ENCODE results near the gene KHDC4. TPM values are rescaled to one million over a fixed set of nuclear protein-coding genes. Genes with fewer than 3 reads are reported as not detected.

Gene KHDC4
- total RNA-seq, 2 experiments from 2014 or later, result 56.6 to 60.8 TPM

- ChIA-PET CTCF (interaction anchor here (0.8 to 1.4 kb wide), 3 partner anchors 39 to 113 kb away, joined by 4 to 8 read pairs (median 4); partner anchors contain the start of gene UBQLN4), POLR2A (interaction anchor here (0.9 to 1.8 kb wide), 8 partner anchors 9 to 65 kb away, joined by 3 to 13 read pairs (median 4); partner anchors contain the start of gene ARHGEF2)
- peak overlapping the region; percentile 9 to 43 for H3K27ac ChIP-seq (ENCODE audit: low read depth in 1 of 2, low read length in 2 of 2)
- Mint-ChIP-seq H3K27me3 (no peaks in the 10 kb centered on the region), H3K4me3 (peak overlapping the region; percentile 10), H3K27ac (peak overlapping the region; percentile 72), H3K4me1 (ENCODE audit: low read depth) (peaks cover 42% of the 10 kb centered on the region), H3K9me3 (no peaks in the 10 kb centered on the region), H3K36me3 (ENCODE audit: low read depth) (no peaks in the 10 kb centered on the region)
- no peak overlapping the region for H3K4me3 ChIP-seq (ENCODE audit: low read length)
- H3K9me3 ChIP-seq (ENCODE audit: control insufficient read depth in 1 of 2, insufficient read depth in 1 of 2, low read length in 2 of 2), result no peaks in the 10 kb centered on the region
- ATAC-seq (ENCODE audit: poor library complexity) (peak; percentile 43), DNase-seq (peak in 2 of 14 experiments; percentile 14 to 27)
- peaks cover 51% of the 10 kb centered on the region for H3K4me1 ChIP-seq (ENCODE audit: insufficient read depth, low read length)
- intact Hi-C loops (cut with DNase I, micrococcal nuclease), result no loop called here
- H3K27me3 ChIP-seq (ENCODE audit: control insufficient read depth in 1 of 2, insufficient read depth in 2 of 2, low read length in 2 of 2), result no peaks in the 10 kb centered on the region
- H3K36me3 ChIP-seq (ENCODE audit: insufficient read depth, low read length), result no peaks in the 10 kb centered on the region
- TF ChIP-seq CTCF (IDR thresholded peaks at IDR 0.05), result no peak
Observed at GRCh38 chr1:155940482-155940992, 6.3 kb upstream of the KHDC4 start.

GRCh38 chr1:155938220-155938627 lies 4.0 kb upstream of the KHDC4 start:
- CTCF ChIA-PET, result interaction anchor here (0.6 to 2.0 kb wide), 9 partner anchors 17 to 1718 kb away, joined by 3 to 15 read pairs (median 5); partner anchors contain the start of gene UBAP2L
- H3K4me3 ChIP-seq (ENCODE audit: low read length), result no peak overlapping the region
- Mint-ChIP-seq H3K27ac (peak overlapping the region; percentile 55), H3K9me3 (no peaks in the 10 kb centered on the region), H3K4me3 (peak overlapping the region; percentile 43), H3K36me3 (ENCODE audit: low read depth) (no peaks in the 10 kb centered on the region), H3K4me1 (ENCODE audit: low read depth) (peaks cover 31% of the 10 kb centered on the region), H3K27me3 (no peaks in the 10 kb centered on the region)
- peaks cover 51% of the 10 kb centered on the region for H3K4me1 ChIP-seq (ENCODE audit: insufficient read depth, low read length)
- POLR2A ChIA-PET, result interaction anchor here (0.6 to 1.6 kb wide), 10 partner anchors 8 to 51 kb away, joined by 3 to 10 read pairs (median 5); partner anchors contain the start of gene ARHGEF2
- peaks cover 4% of the 10 kb centered on the region for H3K36me3 ChIP-seq (ENCODE audit: insufficient read depth, low read length)
- TF ChIP-seq CTCF (IDR thresholded peaks at IDR 0.05), result peak; percentile 72
- H3K27me3 ChIP-seq (ENCODE audit: control insufficient read depth in 1 of 2, insufficient read depth in 2 of 2, low read length in 2 of 2), result no peaks in the 10 kb centered on the region
- intact Hi-C loops (cut with DNase I, micrococcal nuclease), result loop anchor here (1.0 kb wide), 2 partner anchors 45 to 51 kb away; no protein-coding TSS in a partner anchor
- DNase-seq (peak in 6 of 14 experiments; percentile 23 to 77 (median 56)), ATAC-seq (ENCODE audit: poor library complexity) (no peak)
- no peak overlapping the region for H3K27ac ChIP-seq (ENCODE audit: low read depth in 1 of 2, low read length in 2 of 2)
- no peaks in the 10 kb centered on the region for H3K9me3 ChIP-seq (ENCODE audit: control insufficient read depth in 1 of 2, insufficient read depth in 1 of 2, low read length in 2 of 2)

- CTCF ChIA-PET, result interaction anchor here (1.1 to 3.2 kb wide), 8 partner anchors 11 to 131 kb away, joined by 3 to 10 read pairs (median 6); partner anchors contain the start of gene ARHGEF2
- peaks cover 26% of the 10 kb centered on the region for H3K36me3 Mint-ChIP-seq (ENCODE audit: low read depth)
- H3K27me3 Mint-ChIP-seq, result no peaks in the 10 kb centered on the region
- no peaks in the 10 kb centered on the region for H3K27me3 ChIP-seq (ENCODE audit: control insufficient read depth in 1 of 2, insufficient read depth in 2 of 2, low read length in 2 of 2)
- peaks cover 36% of the 10 kb centered on the region for H3K36me3 ChIP-seq (ENCODE audit: insufficient read depth, low read length)
- H3K27ac Mint-ChIP-seq, result no peak overlapping the region
- no peak for DNase-seq
- H3K9me3 Mint-ChIP-seq, result no peaks in the 10 kb centered on the region
- TF ChIP-seq CTCF (IDR thresholded peaks at IDR 0.05), result no peak
- H3K4me1 Mint-ChIP-seq (ENCODE audit: low read depth), result peaks cover 36% of the 10 kb centered on the region
- no peak overlapping the region for H3K4me3 Mint-ChIP-seq
- peak overlapping the region; percentile 62 to 81 for H3K27ac ChIP-seq (ENCODE audit: low read depth in 1 of 2, low read length in 2 of 2)
- POLR2A ChIA-PET, result interaction anchor here (0.7 to 6.0 kb wide), 16 partner anchors 8 to 914 kb away, joined by 3 to 92 read pairs (median 4); partner anchors contain the start of genes ARHGEF2, FDPS, PMF1 and SSR2
- intact Hi-C loops (cut with DNase I, micrococcal nuclease), result loop anchor here (1.0 to 5.0 kb wide), 8 partner anchors 11 to 348 kb away; partner anchors contain the start of genes UBQLN4 (in 2 of the 2), GON4L (in 1 of the 2), LAMTOR2 (in 1 of the 2) and RIT1 (in 1 of the 2)
- H3K4me3 ChIP-seq (ENCODE audit: low read length), result peak overlapping the region; percentile 82
- no peaks in the 10 kb centered on the region for H3K9me3 ChIP-seq (ENCODE audit: control insufficient read depth in 1 of 2, insufficient read depth in 1 of 2, low read length in 2 of 2)
- H3K4me1 ChIP-seq (ENCODE audit: insufficient read depth, low read length), result peaks cover 49% of the 10 kb centered on the region
- ATAC-seq (ENCODE audit: poor library complexity), result no peak
Observed at GRCh38 chr1:155934936-155935590, 850 bp upstream of the KHDC4 start.
